Fibroblast of skin of left biceps (primary cell): ENCODE data around the gene NSMCE4A.
"Not testable (repeated sequence)": the region's sequence is repeated elsewhere in the genome, so short reads cannot be mapped to it uniquely, and the experiment has no call there.

Experiments
- DNase-seq, 2 experiments: peaks; one replicate each; pipeline ENCODE4 v3.0.0-alpha.2; 2013; ENCODE audit warnings: low read depth in 2 of 2

The NSMCE4A gene, protein sequence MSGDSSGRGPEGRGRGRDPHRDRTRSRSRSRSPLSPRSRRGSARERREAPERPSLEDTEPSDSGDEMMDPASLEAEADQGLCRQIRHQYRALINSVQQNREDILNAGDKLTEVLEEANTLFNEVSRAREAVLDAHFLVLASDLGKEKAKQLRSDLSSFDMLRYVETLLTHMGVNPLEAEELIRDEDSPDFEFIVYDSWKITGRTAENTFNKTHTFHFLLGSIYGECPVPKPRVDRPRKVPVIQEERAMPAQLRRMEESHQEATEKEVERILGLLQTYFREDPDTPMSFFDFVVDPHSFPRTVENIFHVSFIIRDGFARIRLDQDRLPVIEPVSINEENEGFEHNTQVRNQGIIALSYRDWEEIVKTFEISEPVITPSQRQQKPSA

DNA sequence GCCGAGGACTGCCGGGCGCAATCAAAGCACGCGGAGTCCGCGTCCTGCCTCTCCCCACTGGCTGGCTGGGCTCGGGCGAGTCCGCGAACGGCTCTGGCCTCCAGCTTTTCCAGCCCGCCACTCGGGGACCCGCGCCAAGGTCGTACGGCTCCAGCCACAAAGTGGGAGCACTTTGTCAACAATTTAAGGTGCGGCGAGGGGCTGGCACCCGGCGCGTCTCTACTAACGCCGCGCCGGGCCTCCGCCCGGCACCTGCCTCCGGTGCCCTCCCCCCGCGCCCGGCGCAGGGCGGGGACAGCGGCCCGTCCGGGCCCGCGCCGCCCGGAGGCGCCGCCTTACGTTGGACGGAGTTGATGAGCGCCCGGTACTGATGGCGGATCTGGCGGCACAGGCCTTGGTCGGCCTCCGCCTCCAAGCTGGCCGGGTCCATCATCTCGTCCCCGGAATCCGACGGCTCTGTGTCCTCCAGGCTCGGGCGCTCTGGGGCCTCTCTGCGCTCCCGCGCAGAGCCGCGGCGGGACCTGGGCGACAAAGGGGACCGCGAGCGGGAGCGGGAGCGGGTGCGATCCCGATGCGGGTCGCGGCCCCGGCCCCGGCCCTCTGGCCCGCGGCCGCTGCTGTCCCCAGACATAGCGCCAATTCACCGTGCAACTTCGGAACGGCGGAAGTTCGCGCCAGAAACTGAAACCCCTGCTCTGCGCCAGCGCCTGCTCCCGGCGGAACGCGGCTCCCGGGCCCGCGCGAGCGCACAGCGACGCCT lies at the start of gene NSMCE4A:
NSMCE4A (minus strand) TSS at position 683 of the 760 bp plus-strand sequence; CDS start at position 631, 52 bp downstream.
- DNase-seq, result no peak

DNA sequence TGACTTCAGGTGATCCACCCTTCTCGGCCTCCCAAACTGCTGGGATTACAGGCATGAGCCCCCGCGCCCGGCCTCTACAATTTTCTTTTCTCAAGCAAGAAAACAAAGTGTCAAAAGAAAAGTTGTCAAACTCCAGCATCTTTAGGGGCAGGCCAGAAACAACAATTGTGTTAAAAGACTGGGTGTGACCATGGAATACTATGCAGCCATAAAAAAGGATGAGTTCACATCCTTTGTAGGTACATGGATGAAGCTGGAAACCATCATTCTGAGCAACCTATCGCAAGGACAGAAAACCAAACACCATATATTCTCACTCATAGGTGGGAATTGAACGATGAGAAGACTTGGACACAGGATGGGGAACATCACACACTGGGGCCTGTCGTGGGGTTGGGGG lies 48.2 kb upstream of the NSMCE4A start:
- DNase-seq, result not testable (repeated sequence)

DNA sequence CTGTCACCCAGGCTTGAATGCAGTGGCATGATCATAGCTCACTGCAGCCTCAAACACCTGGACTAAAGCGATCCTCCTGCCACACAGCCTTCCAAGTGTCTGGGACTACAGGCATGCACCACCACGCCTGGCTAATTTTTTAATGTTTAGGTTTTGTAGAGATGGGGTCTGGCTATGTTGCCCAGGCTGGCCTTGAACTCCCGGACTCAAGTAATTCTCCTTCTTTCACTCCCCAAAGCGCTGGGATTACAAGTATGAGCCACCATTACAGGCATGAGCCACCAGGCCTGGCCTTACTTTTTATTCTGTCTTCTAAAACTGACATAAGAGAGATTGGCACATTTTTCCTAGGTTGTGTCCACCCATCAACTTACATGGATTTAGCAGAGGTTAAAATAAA lies 47.3 kb upstream of the NSMCE4A start:
- DNase-seq, result no peak

DNA sequence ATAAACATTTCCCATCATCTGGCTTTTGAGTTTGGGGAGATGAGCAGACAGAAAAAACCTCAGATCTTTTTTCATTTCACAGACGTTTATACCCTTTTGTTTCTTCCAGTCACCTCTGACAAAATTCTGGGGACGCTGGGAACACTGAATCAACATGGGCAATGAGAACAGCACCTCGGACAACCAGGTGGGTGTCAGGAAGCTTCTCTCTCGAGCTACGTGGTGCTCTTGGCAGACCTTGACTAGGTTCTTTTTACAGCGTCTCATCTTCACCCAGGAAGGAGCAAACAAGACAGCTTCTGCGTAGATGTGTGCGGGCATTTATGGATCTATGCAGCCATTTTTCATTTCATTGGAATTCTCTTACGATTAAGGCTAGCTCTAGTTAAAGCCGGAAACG lies 46.8 kb upstream of the NSMCE4A start:
- DNase-seq, result no peak

DNA sequence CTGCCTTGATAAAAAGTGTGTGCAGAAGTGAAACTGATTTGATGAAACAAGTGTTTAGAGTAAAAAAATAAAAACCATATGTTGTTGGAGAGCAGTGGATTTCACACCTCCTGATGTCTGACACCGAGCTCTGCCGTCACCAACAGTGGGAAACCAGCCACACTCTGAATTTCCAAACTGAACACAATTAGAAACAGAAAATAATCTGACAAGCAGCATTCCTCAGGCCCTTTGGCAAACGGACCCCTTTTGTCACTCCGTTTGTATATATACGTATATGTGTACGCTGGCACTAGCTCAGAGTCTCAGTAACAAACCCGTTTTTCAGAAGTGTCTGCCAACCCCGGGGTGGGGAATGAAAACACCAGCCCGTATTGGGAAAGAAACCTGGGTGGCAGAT lies 46.4 kb upstream of the NSMCE4A start:
- DNase-seq, result peak; percentile 52 to 62

DNA sequence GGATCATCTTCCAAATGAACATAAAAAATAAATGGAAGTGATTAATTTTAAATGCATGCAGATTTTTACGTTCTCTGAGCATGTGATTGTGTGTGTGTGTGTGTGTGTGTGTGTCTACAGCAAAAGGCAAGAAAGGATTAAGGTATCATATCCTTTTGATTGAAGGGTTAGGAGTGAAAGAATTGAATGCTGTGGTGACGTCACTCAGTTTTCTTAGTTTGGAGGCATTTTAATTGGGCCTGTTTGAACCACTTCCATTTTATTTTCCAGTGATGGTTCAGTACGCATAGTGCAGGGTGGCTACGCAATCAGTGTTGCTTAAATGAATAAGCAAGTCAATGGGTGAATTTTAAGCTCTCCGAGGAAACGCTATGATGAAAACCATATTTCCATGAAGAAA lies 45.2 kb upstream of the NSMCE4A start:
- peak; percentile 3 to 5 for DNase-seq

DNA sequence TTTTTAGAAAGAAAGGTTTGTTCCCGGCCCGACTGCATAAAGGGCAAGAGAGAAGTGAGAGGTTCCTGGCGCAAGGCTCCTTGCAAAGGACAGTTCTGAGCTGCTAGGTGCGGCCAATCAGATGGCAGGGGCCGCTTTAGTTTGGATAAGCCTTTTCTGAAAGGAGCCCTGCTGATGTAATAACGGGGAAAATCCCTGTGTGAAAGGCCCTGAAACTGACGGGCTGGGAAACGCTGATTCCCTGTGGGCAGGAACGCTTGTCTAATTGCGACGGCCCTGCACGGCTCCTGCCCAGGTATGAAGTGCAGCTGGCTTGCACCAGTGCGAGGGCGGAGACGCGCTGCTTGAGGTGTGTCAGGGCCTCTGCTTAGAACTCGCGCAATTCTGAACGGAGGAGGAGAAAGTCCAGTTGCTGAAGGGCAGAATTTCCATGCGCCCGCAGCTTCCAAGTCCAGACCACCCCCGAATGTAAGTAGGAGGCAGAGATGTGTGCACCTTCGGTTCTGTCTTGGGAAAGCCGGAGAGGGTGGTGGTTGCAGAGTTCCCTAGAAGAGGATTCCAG lies 44.5 kb upstream of the NSMCE4A start:
- no peak for DNase-seq

DNA sequence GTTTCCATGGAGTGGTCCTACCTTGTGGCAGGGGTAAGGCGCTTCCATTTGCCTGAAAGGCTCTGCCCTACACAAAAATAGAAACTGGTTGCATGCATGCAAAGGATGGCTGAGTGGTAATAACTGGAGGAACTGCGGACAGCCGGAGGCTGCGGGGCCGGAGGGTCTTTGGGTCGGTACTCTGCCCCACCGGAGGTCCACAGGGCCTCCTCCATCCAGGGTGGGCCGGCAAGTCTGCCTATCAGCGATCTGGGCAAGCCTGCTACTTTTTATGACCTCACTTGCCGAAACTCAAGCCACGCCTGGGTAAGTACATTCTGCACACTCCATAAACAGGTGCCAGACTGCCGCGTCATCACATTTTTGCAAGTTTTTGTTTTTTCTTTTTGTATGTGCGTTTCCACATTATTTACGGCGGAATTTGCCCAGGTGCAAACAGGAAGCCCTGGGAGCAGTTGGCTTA lies 44.0 kb upstream of the NSMCE4A start:
- DNase-seq, result no peak

DNA sequence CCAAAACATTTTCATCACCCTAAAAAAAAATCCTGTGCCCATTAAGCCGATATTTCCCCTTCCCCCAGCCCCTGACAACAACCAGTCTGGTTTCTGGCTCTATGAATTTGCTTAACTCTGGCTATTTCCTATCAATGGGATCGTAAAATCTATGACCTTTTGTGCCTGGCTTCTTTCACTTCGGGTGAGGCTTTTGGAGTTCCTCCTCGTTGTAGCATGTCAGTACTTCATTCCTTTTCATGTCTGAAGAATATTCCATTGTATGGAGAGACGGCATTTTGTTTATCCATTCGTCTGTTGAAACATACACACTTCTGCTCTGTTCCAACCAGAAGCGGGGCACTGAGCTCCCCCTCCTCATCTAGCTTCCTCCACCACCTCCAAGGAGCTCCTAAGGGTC lies 43.5 kb upstream of the NSMCE4A start:
- no peak for DNase-seq

DNA sequence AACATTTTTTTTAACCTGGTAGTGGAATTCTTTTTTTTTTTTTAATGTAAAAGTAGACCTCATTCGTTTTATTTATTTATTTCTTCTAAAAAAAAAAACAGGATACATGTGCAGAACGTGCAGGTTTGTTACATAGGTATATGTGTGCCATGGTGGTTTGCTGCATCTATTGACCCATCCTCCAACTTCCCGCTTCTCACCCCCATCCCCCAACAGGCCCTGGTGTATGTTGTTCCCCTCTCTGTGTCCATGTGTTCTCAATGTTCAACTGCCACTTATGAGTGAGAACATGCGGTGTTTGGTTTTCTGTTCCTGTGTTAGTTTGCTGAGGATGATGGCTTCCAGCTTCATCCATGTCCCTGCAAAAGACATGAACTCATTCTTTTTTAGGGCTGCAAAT lies 42.9 kb upstream of the NSMCE4A start:
- DNase-seq, result not testable (repeated sequence)

DNA sequence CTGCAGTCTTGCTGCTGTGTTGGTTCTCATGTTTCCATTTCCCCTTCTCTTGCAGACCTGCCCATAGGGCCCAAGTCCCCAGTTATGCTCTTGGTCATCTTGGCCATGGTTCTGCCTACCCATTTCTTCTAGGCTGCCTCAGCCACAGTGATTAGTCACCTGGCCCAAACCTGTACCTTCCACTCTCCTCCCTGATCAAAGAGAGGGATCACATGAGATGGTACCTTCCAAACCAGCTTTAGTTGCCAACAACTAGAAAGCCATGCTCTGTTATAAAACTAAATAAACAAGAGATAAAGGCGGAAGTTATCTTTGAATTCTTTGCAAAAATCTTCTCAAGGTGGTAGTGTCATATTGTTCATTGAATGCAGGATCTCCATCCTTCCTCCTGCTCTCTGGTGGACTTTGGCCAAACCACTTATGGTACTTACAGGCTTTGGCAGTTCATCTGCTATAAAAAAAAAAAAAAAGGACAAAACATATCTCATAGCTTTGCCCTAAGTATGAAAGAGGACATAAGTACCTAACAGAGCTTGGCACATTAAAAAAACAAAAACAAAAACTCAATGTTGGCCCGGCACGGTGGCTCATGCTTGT lies 39.7 kb upstream of the NSMCE4A start:
- no peak for DNase-seq

DNA sequence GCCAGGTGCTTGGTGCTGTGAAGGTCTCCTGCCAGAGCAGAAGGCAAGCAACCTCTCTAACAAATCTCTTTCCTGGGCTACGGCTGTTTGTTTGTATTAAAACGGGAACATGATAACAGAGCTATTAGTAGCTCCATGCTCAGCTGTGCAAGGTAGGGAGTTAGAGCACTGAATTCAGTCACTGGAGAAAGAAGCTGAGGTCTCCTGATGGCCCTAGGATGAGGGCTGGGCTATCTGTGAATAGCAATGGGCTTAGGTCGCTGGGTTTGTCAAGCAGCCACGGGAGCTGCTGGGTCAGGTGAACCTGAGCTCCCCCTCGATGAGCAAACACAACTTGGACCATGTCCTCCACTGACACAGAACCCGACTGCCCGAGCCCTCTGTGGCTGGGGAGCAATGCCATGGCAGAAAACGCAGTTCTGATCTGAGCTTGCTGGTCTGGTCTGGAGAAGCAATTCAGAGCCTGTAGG lies 38.3 kb upstream of the NSMCE4A start:
- no peak for DNase-seq

DNA sequence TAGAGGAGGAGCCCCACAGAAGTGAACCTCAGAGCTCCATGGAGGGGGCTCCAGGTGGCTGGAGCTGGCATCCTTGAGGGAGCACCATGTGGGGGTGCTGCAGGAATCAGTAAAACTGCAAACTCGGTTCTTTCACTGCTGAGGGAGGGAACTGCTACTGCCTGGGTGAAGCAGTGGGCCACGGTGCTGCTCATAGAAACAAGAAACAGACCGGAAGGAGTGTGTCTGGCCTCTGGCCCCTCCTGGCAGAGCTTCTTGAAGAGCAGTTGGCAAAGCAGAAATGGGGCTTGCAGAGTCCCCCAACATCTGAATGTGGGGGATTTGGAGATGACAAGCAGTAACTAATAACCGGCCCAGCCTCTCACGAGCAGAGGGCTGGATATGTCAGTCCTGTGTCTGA lies 37.7 kb upstream of the NSMCE4A start:
- DNase-seq, result no peak

DNA sequence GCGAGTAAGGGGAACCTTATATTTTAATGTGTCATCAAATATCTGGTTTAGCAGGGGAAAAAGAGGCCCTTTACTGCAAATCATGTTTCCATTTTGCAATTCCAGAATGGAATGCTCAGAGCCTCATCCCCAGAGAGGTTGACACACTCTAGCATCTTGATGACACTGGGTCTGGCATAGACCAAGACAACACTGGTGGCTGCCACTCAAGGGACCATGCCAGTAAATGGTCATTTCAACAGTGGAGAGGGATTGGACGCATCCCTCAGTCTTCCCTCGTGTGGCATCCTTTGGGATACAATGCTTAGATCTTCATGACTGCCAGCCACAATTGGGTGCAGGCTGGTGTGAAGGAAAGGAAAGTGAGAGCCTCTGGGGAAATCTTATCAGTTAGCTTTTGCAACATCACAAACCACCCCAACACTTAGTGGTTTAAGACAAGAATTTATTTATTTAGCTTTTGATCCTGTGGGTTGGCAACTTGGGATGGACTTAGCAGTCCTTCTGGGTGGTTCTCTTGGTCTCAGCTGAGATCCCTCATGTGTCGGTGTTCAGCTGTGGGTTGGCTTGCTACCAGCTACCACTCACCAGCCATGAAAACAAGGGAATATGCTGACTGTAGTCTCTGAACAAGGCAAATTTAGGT lies 35.5 kb upstream of the NSMCE4A start:
- no peak for DNase-seq

DNA sequence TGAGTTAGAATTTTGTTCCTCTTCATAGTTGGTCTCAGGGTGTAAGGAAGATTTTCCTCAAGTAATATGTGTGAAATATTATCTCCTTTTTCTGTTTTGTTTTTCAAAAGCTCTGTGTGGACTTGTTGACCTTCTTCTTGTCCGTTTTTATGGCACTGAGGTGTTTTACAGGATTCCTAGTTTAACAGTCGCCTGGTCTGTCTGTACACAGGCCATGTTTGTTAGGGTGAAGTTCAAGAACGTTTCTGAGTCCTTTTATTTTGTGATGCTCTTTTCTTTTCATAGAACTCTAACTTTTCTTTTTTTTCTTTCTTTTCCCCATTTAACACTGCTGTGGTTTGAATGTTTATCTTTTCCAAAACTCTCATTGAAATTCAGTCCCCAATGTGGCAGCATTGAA lies 32.4 kb upstream of the NSMCE4A start:
- DNase-seq, result no peak

DNA sequence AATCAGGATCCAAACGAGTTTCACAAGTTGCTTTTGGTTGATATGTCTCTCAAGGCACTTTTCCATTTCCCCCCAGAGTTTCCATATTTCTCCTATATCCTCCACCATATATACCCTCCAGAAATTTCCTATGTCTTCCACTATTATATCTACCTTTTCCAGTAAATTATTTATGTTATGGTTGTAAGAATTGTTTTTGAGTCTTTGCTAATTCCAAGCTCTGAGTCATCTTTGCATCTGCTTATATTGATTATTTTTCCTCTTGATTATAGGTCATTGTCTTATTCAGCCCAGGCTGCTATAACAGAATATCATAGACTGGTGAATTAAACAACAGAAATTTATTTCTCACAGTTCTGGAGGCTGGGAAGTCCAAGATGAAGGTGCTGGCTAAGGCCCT lies 26.7 kb upstream of the NSMCE4A start:
- no peak for DNase-seq

DNA sequence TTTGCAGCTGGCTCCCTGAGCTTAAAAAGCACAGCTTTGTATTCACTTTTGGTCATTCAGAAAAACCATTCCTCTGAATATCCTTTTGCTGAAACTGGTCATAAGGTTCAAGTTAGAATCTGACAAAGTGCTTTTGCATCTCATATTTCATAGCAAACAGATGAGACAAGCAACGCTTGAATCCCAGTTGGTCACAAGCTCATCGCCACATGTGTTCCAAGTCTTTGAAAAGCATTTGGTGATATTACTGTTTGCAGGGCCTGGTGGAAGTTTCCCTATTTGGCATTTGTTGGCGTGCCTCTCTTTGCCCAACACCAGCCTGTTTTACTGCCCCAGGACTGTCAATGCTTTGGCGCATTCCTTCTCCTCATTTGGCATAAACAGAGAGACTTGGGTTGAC lies 24.3 kb upstream of the NSMCE4A start:
- no peak for DNase-seq

DNA sequence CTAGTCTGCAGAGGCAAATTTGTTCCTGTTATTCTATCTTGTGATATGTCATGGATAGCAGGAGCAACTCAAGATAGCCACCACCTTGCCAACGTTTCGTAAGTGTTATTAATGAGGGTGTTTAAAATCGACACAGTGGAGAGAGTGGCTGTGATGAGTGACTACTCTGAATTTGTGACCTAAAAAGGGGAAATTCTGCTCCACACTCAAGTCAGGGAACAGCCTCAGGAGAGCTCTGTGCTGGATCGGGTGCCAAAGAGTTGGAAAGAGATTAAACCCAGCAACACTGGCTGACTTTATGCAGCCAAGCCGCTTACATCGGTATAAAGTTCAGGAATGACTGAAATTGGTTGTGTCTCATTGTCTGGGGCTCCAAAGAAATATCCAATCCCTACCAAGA lies 23.4 kb upstream of the NSMCE4A start:
- no peak for DNase-seq

DNA sequence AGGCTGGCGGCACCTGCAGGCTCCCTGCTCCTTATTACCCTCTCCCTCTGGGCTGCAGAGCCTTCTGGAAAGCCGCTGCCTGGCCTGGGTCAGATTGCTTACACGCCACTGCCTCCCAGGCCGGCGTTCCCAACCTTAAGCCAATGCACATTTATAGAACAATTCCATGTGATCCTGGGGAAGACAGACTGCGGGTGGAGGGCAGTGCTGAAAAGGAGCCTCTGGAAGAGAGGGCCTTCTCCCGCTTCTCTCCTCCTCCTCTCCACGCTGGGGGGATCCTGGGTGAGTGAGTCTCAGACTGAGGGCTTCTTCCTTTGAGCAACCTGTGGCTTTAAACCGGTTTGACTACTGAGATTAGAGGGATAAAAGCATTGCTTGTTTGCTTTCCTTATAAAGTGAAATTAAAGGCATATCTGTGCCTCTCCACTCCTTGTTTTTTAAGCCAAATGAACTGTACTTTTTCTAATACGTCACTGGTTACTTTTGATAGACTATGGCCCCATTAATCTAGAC lies 19.5 kb upstream of the NSMCE4A start:
- DNase-seq, result no peak

DNA sequence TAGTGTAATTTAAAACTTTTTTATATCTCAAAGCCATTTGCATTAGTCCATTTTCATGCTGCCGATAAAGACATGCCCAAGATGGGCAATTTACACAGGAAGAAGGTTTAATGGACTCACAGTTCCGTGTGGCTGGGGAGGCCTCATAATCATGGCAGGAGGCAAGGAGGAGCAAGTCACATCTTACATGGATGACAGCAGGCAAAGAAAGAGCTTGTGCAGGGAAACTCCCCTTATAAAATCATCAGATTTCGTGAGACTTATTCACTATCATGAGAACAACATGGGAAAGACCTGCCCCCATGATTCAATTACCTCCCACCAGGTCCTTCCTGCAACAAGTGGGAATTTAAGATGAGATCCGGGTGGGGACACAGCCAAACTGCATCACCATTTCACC lies 16.7 kb upstream of the NSMCE4A start:
- not testable (repeated sequence) for DNase-seq

DNA sequence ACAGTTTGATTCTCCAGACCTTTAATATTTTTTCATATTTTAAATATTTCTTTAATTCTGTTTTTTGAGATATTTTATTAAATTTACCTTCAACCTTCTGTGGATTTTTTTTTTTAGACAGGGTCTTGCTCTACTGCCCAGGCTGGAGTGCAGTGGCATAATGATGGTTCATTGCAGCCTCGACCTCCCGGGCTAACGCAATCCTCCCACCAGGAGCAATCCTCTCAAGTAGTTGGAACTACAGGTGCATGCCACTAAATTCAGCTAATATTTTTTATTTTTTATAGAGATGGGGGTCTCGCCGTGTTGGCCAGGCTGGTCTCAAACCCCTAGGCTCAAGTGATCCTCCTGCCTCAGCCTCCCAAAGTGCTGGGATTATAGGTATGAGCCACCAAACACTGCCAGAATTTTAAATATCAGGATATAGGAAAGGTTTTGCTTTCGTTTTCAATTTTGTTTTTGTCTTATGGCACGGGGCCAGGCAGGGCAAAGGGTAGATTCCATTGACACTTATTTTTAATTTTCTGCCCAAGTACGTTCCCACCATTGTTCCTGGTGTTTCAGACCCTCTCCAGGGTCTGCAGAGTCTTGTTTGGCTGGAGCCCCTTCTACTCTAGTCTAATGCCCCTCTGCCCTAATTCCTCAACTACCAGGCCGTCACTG lies 15.1 kb upstream of the NSMCE4A start:
- DNase-seq, result no peak
